Heart left ventricle (tissue), 13 donors: ENCODE results near the gene PCDH15.

Source experiments
- POLR2A ChIP-seq, 2 donors: fragments of 450-650 bp; IDR thresholded peaks; one replicate each; pipeline ENCODE4 v1.6.1; 2017; ENCODE audit warnings: antibody characterized with exemption in 2 of 2, mild to moderate bottlenecking in 2 of 2, moderate library complexity in 2 of 2
- TF ChIP-seq, protein P1 (sequence below), 12 donors: fragments of 200-600 bp; sonication (generic) in 4 of 12; IDR thresholded peaks; one replicate each; pipeline versions ENCODE4 v1.5.0 to v1.8.0; 2018 to 2022; ENCODE audit warnings: antibody characterized with exemption in 12 of 12, mild to moderate bottlenecking in 5 of 12
- donor health status: ischemic (EF 13 %, LVEDD 7.1; RV severe dilation, severe dysfunction).
- donor health status: DM: no; HTN: yes; CAD: no.
- donor health status: DM: no; HTN: no; CAD: no.
- donor health status: ischemic (EF 25% LVEDD 6.9; RV normal size, moderate dysfunction).
- donor health status: ischemic (EF 25% LVEDD 5.7; RV mildly dilated, moderate dysfunction).
- donor health status: ischemic (EF 35%, LVEDD 5.7; RV mildly dilated, moderate dysfunction).
- donor health status: nonischemic (EF 11% LVEDD 7.7; RV severe dilation, severe dysfunction).
- donor health status: DM: yes; HTN: yes; CAD: no.
- donor health status: PGD.
- donor health status: ischemic (EF 29% LVEDD 5.4; RV normal size, mild dysfunction).
- donor health status: nonischemic (EF 23%, LVEDD 6.1; RV moderate dilation, normal function).

- TF ChIP-seq POLR2A (IDR thresholded peaks at IDR 0.05) = no peak
- TF ChIP-seq, protein P1, sequence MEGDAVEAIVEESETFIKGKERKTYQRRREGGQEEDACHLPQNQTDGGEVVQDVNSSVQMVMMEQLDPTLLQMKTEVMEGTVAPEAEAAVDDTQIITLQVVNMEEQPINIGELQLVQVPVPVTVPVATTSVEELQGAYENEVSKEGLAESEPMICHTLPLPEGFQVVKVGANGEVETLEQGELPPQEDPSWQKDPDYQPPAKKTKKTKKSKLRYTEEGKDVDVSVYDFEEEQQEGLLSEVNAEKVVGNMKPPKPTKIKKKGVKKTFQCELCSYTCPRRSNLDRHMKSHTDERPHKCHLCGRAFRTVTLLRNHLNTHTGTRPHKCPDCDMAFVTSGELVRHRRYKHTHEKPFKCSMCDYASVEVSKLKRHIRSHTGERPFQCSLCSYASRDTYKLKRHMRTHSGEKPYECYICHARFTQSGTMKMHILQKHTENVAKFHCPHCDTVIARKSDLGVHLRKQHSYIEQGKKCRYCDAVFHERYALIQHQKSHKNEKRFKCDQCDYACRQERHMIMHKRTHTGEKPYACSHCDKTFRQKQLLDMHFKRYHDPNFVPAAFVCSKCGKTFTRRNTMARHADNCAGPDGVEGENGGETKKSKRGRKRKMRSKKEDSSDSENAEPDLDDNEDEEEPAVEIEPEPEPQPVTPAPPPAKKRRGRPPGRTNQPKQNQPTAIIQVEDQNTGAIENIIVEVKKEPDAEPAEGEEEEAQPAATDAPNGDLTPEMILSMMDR (IDR thresholded peaks at IDR 0.05) = no peak
Measured at GRCh38 chr10:54065106-54065505, 735.9 kb downstream of the PCDH15 start.
